ENCODE data around the gene ITGB6.

DNA sequence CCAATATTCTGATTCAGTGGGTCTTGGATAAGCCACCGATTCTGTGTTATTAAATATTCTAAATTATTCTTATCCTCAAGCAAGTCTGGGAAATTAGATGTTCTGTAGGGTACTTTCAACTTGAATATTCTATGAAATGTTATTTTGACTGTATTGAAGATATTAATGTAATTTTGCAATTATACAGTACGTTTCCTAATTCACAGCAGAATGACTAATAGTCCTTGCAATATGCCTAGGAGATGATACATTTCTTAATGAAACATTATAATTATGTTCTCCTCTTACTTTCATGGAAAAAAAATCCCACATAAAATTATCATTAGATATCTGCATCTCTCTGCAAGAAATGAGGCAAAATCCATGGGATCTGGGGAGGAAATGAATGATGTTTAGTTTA, 91.4 kb downstream of the ITGB6 start:
- TF ChIP-seq CTCF (IDR thresholded peaks at IDR 0.05) = no peak
- TF ChIP-seq ZFX (IDR thresholded peaks at IDR 0.05; ENCODE audit: borderline replicate concordance) = no peak
